ENCODE data around the gene UBXN6.

- TF ChIP-seq CTCF (IDR thresholded peaks at IDR 0.05; ENCODE audit: insufficient read depth, low read length), result no peak
- no peak for TF ChIP-seq GABPA (IDR thresholded peaks at IDR 0.05; ENCODE audit: low read depth)
- TF ChIP-seq SPI1 (IDR thresholded peaks at IDR 0.05; ENCODE audit: borderline replicate concordance, low read depth), result no peak
- no peak for TF ChIP-seq POLR2AphosphoS5 (IDR thresholded peaks at IDR 0.05; ENCODE audit: low read depth)
These were observed 51.0 kb downstream of the UBXN6 start for GRCh38 chr19:4406626-4407025.
